ENCODE data around the gene GMDS. TPM values are rescaled to one million over a fixed set of nuclear protein-coding genes. Genes with fewer than 3 reads are reported as not detected.

Gene GMDS
- polyA plus RNA-seq, 1 donor (not counting 4 experiments of a cell fraction or from before 2014, with no cell fraction given): 22.1 TPM

DNA sequence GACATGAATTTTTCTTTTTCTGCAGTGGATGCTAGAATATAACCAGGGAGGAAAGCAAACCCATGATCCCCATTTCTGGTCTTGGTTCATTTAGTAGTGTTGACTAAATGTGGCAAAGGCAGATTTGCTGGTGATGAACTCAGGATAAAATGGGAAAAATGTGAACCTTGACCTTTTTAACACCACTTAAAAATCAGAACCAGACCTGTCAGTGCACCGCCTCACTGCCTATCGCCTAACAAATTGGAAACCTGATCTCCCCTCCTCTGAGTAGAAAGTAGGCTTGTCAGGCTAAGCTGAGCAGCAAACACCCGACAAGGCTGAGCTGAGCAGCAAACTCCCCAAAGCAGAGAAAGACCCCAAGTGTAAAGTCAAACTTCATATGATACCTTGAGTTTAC lies 380.9 kb downstream of the GMDS start:
- H3K79me2 ChIP-seq (ENCODE audit: control insufficient read depth, insufficient read depth, low read length): no peaks in the 10 kb centered on the region
- no peak overlapping the region for H3K27ac ChIP-seq (ENCODE audit: control insufficient read depth, insufficient read depth, low read length)
- no peak overlapping the region for H3K4me3 ChIP-seq (ENCODE audit: control insufficient read depth in 2 of 3, extremely low read depth in 1 of 3, insufficient read depth in 2 of 3, low read depth in 1 of 3, low read length in 3 of 3)
- TF ChIP-seq, protein P1, sequence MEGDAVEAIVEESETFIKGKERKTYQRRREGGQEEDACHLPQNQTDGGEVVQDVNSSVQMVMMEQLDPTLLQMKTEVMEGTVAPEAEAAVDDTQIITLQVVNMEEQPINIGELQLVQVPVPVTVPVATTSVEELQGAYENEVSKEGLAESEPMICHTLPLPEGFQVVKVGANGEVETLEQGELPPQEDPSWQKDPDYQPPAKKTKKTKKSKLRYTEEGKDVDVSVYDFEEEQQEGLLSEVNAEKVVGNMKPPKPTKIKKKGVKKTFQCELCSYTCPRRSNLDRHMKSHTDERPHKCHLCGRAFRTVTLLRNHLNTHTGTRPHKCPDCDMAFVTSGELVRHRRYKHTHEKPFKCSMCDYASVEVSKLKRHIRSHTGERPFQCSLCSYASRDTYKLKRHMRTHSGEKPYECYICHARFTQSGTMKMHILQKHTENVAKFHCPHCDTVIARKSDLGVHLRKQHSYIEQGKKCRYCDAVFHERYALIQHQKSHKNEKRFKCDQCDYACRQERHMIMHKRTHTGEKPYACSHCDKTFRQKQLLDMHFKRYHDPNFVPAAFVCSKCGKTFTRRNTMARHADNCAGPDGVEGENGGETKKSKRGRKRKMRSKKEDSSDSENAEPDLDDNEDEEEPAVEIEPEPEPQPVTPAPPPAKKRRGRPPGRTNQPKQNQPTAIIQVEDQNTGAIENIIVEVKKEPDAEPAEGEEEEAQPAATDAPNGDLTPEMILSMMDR (optimal IDR thresholded peaks at IDR 0.05 in 1 of 3, IDR thresholded peaks at IDR 0.05 in 1 of 3, conservative IDR thresholded peaks at IDR 0.05 in 1 of 3; ENCODE audit: extremely low read depth in 1 of 3, insufficient read depth in 2 of 3, low read length in 3 of 3): no peak
- TF ChIP-seq EZH2 (IDR thresholded peaks at IDR 0.05; ENCODE audit: low read length): no peak
- dilution Hi-C loops (cut with MboI; ENCODE audit: extremely low pct_ligation_motif_present, low sequenced_read_pairs): no loop called here
- no peaks in the 10 kb centered on the region for H3K27me3 ChIP-seq (ENCODE audit: control insufficient read depth, extremely low read depth, insufficient read depth, low read length)
- FAIRE-seq (no peak), DNase-seq (ENCODE audit: low read depth, low spot score) (no peak)
- H3K9me3 ChIP-seq (ENCODE audit: control insufficient read depth, low read depth, low read length): no peaks in the 10 kb centered on the region
- H3K36me3 ChIP-seq (ENCODE audit: control insufficient read depth in 2 of 2, extremely low read depth in 1 of 2, insufficient read depth in 2 of 2, low read length in 2 of 2): no peaks in the 10 kb centered on the region
- H4K20me1 ChIP-seq (ENCODE audit: control insufficient read depth, extremely low read depth, insufficient read depth, low read length): no peaks in the 10 kb centered on the region
- no peak overlapping the region for H3K4me2 ChIP-seq (ENCODE audit: control insufficient read depth, extremely low read depth, insufficient read depth, low read depth, low read length)
- peaks cover 8% of the 10 kb centered on the region for H3K4me1 ChIP-seq (ENCODE audit: control insufficient read depth, extremely low read depth, insufficient read depth, low read length)
- no peak overlapping the region for H3K9ac ChIP-seq (ENCODE audit: control insufficient read depth, extremely low read depth, insufficient read depth, low read length)
- H3K9me1 ChIP-seq (ENCODE audit: control insufficient read depth, extremely low read depth, insufficient read depth, low read length): no peaks in the 10 kb centered on the region
- H2AFZ ChIP-seq (ENCODE audit: control insufficient read depth, low read length): no peak overlapping the region

DNA sequence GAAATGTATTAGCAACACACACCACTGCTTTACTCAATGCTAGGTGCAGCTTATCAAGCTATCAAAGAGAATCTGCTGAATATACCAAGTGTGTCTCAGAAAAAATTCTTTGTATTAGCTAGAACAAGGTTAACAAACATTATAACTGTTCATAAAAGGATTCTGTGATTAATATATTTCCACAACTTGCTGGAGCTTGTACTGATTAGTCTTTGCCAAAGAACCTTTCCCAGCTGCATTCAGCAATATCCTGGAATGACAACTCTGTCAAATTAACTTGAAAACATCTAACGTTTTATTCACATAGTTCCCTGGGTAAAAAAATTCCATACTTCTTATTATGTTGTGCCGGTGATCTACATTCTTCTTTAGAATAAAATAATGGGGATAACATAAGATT lies 383.0 kb downstream of the GMDS start:
- H3K27me3 ChIP-seq (ENCODE audit: control insufficient read depth, extremely low read depth, insufficient read depth, low read length): no peaks in the 10 kb centered on the region
- no peak for FAIRE-seq
- dilution Hi-C loops (cut with MboI; ENCODE audit: extremely low pct_ligation_motif_present, low sequenced_read_pairs): no loop called here

More for the DNA sequence above, 383.0 kb downstream of the GMDS start:
- H4K20me1 ChIP-seq (ENCODE audit: control insufficient read depth, extremely low read depth, insufficient read depth, low read length): no peaks in the 10 kb centered on the region
- H3K4me2 ChIP-seq (ENCODE audit: control insufficient read depth, extremely low read depth, insufficient read depth, low read depth, low read length): peak overlapping the region; percentile 29
- no peaks in the 10 kb centered on the region for H3K36me3 ChIP-seq (ENCODE audit: control insufficient read depth in 2 of 2, extremely low read depth in 1 of 2, insufficient read depth in 2 of 2, low read length in 2 of 2)
- H2AFZ ChIP-seq (ENCODE audit: control insufficient read depth, low read length): no peak overlapping the region
- H3K27ac ChIP-seq (ENCODE audit: control insufficient read depth, insufficient read depth, low read length): no peak overlapping the region
- H3K9me1 ChIP-seq (ENCODE audit: control insufficient read depth, extremely low read depth, insufficient read depth, low read length): no peaks in the 10 kb centered on the region
- DNase-seq (ENCODE audit: low read depth, low spot score): peak; percentile 19
- no peak overlapping the region for H3K4me3 ChIP-seq (ENCODE audit: control insufficient read depth in 2 of 3, extremely low read depth in 1 of 3, insufficient read depth in 2 of 3, low read depth in 1 of 3, low read length in 3 of 3)
- H3K79me2 ChIP-seq (ENCODE audit: control insufficient read depth, insufficient read depth, low read length): no peaks in the 10 kb centered on the region
- H3K9ac ChIP-seq (ENCODE audit: control insufficient read depth, extremely low read depth, insufficient read depth, low read length): no peak overlapping the region
- H3K9me3 ChIP-seq (ENCODE audit: control insufficient read depth, low read depth, low read length): no peaks in the 10 kb centered on the region
- peaks cover 8% of the 10 kb centered on the region for H3K4me1 ChIP-seq (ENCODE audit: control insufficient read depth, extremely low read depth, insufficient read depth, low read length)
- no peak for TF ChIP-seq EZH2 (IDR thresholded peaks at IDR 0.05; ENCODE audit: low read length)
- TF ChIP-seq, protein P1 (optimal IDR thresholded peaks at IDR 0.05 in 1 of 3, IDR thresholded peaks at IDR 0.05 in 1 of 3, conservative IDR thresholded peaks at IDR 0.05 in 1 of 3; ENCODE audit: extremely low read depth in 1 of 3, insufficient read depth in 2 of 3, low read length in 3 of 3): no peak

Data from keratinocyte (primary cell).